Parathyroid adenoma (tissue), 2 donors: ENCODE measurements around the gene TLR4.

Experiments
- H2AFZ ChIP-seq: fragments of 300-600 bp; sonication (generic); one replicate; pipeline ENCODE4 v1.7.0; 2017; ENCODE audit warnings: antibody characterized with exemption, mild to moderate bottlenecking
- H3K27ac ChIP-seq: fragments of 300-600 bp; sonication (generic); one replicate; pipeline ENCODE4 v1.7.0; 2017
- H3K27me3 ChIP-seq: fragments of 300-600 bp; sonication (generic); one replicate; pipeline ENCODE4 v1.7.0; 2017; ENCODE audit warnings: low read length; ENCODE audit not compliant: control insufficient read depth, insufficient read depth
- H3K36me3 ChIP-seq: fragments of 300-600 bp; sonication (generic); one replicate; pipeline ENCODE4 v1.7.0; 2017; ENCODE audit warnings: low read length; ENCODE audit not compliant: control insufficient read depth, insufficient read depth
- H3K4me1 ChIP-seq: fragments of 300-600 bp; sonication (generic); one replicate; pipeline ENCODE4 v1.7.0; 2017; ENCODE audit warnings: control low read depth
- H3K4me2 ChIP-seq: fragments of 300-600 bp; sonication (generic); one replicate; pipeline ENCODE4 v1.7.0; 2017; ENCODE audit warnings: low read length
- H3K4me3 ChIP-seq: fragments of 300-600 bp; sonication (generic); one replicate; pipeline ENCODE4 v1.7.0; 2017; ENCODE audit warnings: low read depth, low read length
- H3K79me2 ChIP-seq: fragments of 300-600 bp; sonication (generic); one replicate; pipeline ENCODE4 v1.7.0; 2017; ENCODE audit warnings: control low read depth
- H3K9ac ChIP-seq: fragments of 300-600 bp; sonication (generic); one replicate; pipeline ENCODE4 v1.7.0; 2017; ENCODE audit warnings: mild to moderate bottlenecking
- H3K9me3 ChIP-seq: fragments of 300-600 bp; sonication (generic); one replicate; pipeline ENCODE4 v1.7.0; 2017; ENCODE audit warnings: low read length; ENCODE audit not compliant: control insufficient read depth
- TF ChIP-seq, protein P1 (sequence below): fragments of 300-600 bp; sonication (generic); IDR thresholded peaks from one replicate; pipeline ENCODE4 v1.7.0; 2017; ENCODE audit warnings: antibody characterized with exemption, mild to moderate bottlenecking
- donor health status: primary hyperparathyroidism.

Gene TLR4

DNA sequence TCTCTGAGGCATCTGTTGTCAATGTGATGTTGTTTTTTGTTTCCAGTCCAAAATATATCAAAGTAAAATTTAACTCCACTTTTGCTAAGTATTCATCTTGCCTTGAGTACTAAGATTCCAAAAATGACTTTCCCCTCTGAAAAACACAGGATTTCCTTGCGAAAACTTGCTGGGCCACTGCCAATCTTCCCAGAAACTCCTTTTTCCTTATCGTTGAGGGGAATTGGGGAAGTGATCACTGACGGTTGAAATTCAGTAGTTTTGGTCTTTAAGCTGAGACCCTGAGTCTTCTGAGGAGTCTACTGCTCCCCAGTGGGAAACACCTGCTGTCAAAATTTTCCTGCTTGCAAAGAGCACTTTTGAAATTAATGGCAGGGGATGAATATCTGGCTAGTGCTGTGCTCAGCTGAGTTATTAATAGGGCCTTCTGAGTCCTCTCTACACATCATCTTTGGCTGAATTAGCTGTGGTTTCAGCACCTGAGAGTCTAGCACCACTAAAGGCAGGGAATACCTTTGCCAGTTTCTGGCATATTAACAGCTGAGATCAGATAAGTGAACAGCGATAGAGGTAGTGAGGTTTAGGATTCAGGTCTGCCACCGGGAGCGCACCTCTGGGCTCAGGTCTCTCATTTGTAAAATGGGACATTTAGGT, 18.0 kb downstream of the TLR4 start:
- H3K36me3 ChIP-seq = no peaks in the 10 kb centered on the region
- H3K4me3 ChIP-seq = no peak overlapping the region
- no peaks in the 10 kb centered on the region for H3K9me3 ChIP-seq
- H3K9ac ChIP-seq = no peak overlapping the region
- H3K4me1 ChIP-seq = no peaks in the 10 kb centered on the region
- no peak overlapping the region for H2AFZ ChIP-seq
- H3K27me3 ChIP-seq = no peaks in the 10 kb centered on the region
- H3K27ac ChIP-seq = no peak overlapping the region
- H3K79me2 ChIP-seq = no peaks in the 10 kb centered on the region
- TF ChIP-seq, protein P1, sequence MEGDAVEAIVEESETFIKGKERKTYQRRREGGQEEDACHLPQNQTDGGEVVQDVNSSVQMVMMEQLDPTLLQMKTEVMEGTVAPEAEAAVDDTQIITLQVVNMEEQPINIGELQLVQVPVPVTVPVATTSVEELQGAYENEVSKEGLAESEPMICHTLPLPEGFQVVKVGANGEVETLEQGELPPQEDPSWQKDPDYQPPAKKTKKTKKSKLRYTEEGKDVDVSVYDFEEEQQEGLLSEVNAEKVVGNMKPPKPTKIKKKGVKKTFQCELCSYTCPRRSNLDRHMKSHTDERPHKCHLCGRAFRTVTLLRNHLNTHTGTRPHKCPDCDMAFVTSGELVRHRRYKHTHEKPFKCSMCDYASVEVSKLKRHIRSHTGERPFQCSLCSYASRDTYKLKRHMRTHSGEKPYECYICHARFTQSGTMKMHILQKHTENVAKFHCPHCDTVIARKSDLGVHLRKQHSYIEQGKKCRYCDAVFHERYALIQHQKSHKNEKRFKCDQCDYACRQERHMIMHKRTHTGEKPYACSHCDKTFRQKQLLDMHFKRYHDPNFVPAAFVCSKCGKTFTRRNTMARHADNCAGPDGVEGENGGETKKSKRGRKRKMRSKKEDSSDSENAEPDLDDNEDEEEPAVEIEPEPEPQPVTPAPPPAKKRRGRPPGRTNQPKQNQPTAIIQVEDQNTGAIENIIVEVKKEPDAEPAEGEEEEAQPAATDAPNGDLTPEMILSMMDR = no peak
- H3K4me2 ChIP-seq = no peak overlapping the region

DNA sequence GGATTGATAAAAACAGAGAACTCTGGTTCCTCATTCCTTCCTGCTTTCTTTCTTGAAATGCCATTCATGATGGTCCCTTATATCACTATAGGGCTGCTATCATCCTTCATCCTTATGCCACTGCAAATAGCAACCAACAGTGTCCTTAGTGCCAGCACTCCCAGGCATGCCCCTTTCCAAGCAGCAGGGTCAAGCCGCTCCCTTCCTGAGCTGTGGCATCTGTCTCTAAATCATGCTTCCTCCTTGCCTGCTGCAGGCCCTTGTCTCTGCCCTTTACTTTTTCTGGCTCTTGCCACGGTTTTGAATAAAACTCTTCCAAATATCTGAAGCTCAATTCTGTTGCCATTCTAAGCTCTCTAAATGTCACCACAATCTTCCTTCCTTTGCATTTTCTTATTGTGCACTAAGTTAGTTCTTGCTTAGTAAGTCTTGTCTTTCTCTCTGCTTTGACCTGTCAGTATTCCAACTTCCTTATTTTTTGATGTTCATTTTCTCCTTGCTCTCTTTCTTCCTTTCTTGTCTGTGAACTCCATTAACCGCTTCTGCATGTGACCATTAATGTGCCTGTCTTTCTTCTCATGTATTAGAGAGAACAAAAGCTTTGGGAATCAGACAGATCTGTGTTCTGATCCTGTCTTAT, 19.9 kb downstream of the TLR4 start:
- H2AFZ ChIP-seq = no peak overlapping the region
- no peak overlapping the region for H3K27ac ChIP-seq
- no peaks in the 10 kb centered on the region for H3K9me3 ChIP-seq
- H3K4me3 ChIP-seq = no peak overlapping the region
- no peak overlapping the region for H3K4me2 ChIP-seq
- no peaks in the 10 kb centered on the region for H3K36me3 ChIP-seq
- no peak overlapping the region for H3K9ac ChIP-seq
- H3K27me3 ChIP-seq = no peaks in the 10 kb centered on the region
- H3K79me2 ChIP-seq = no peaks in the 10 kb centered on the region
- no peaks in the 10 kb centered on the region for H3K4me1 ChIP-seq
- TF ChIP-seq, protein P1 = no peak

DNA sequence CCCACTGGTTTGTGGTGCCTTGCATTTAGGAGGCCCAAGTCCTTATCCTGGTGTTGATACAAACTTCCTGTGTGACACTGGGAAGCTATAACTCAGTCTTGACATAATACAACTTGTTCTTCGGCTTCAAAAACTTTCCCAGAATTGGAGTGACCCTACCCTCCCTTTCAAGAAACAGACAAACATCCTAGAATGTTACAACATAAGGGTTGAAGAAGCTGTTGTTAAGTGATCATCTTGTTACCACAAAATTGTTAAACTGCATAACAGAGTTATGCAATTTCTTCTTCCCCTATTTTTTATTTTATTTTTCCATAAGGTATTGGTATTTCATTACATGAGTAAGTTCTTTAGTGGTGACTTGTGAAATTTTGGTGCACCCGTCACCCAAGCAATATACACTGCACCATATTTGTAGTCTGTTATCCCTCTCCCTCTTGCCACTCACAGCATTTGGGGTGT, 21.3 kb downstream of the TLR4 start:
- no peaks in the 10 kb centered on the region for H3K79me2 ChIP-seq
- H3K9me3 ChIP-seq = no peaks in the 10 kb centered on the region
- H3K27me3 ChIP-seq = no peaks in the 10 kb centered on the region
- TF ChIP-seq, protein P1 = no peak
- no peak overlapping the region for H3K9ac ChIP-seq
- no peak overlapping the region for H3K4me2 ChIP-seq
- no peak overlapping the region for H3K27ac ChIP-seq
- no peaks in the 10 kb centered on the region for H3K36me3 ChIP-seq
- no peaks in the 10 kb centered on the region for H3K4me1 ChIP-seq
- H2AFZ ChIP-seq = no peak overlapping the region
- H3K4me3 ChIP-seq = no peak overlapping the region

DNA sequence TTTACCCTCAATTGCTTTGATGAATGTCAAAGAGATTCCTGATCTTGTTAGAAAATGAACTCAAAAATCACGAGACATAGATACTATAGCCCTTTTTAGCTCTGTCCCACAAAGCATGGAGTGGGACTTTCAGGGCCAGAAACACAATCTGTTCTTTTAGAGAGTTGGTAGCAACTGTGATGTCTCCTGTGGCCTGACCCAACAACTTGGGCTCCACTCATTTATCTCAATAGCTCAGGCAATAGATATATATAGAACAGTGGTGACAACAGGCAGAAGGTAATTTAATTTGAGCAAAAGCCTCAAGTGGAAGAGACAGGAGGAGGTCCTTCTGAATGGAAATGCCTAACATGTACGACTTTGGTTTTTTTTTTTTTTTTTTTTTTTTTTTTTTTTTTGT, 25.2 kb downstream of the TLR4 start:
- Histone ChIP-seq H3K4me3 (no peak overlapping the region), H3K9me3 (no peaks in the 10 kb centered on the region), H3K9ac (no peak overlapping the region), H3K79me2 (no peaks in the 10 kb centered on the region), H2AFZ (no peak overlapping the region), H3K36me3 (no peaks in the 10 kb centered on the region), H3K27ac (no peak overlapping the region), H3K27me3 (no peaks in the 10 kb centered on the region), H3K4me1 (no peaks in the 10 kb centered on the region), H3K4me2 (no peak overlapping the region)
- TF ChIP-seq, protein P1 = no peak

DNA sequence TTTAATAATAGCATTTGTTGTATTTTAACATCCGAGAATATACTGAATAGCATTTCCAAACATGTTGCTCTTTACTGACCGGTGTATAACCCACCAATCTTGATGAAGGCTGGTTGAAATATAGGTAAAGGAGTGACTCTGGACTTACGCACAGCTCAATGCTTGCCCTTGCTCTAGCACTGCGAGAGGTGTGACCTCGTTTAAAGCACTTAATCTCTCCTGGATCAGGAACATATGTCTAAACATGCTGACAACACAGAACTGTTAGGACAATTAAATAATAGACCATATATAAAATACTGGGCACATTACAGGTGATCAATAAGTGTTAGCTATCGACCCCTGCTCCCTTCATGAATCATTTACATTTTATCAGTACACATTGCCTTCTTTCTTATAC, 28.3 kb downstream of the TLR4 start:
- H3K4me3 ChIP-seq = no peak overlapping the region
- H3K9ac ChIP-seq = no peak overlapping the region
- H3K27me3 ChIP-seq = no peaks in the 10 kb centered on the region
- TF ChIP-seq, protein P1 = no peak
- no peak overlapping the region for H2AFZ ChIP-seq
- no peaks in the 10 kb centered on the region for H3K9me3 ChIP-seq
- no peaks in the 10 kb centered on the region for H3K36me3 ChIP-seq
- no peak overlapping the region for H3K27ac ChIP-seq
- H3K79me2 ChIP-seq = no peaks in the 10 kb centered on the region
- no peak overlapping the region for H3K4me2 ChIP-seq
- no peaks in the 10 kb centered on the region for H3K4me1 ChIP-seq
